DOHH2 (cell line): ENCODE data around the gene CMPK2.

Experiments
- H3F3A ChIP-seq: fragments of 200-600 bp; sonication (generic), shearing (Covaris generic); 2 replicates; pipeline ENCODE4 v1.6.0; 2016; ENCODE audit warnings: antibody characterized with exemption, mild to moderate bottlenecking; ENCODE audit not compliant: control insufficient read depth, insufficient read depth
- H3K27ac ChIP-seq: fragments of 200-600 bp; sonication (generic); 2 replicates; pipeline ENCODE4 v1.5.1; 2014; ENCODE audit warnings: low read depth, mild to moderate bottlenecking, low read length, moderate library complexity
- H3K27me3 ChIP-seq: fragments of 200-600 bp; sonication (generic); 2 replicates; pipeline ENCODE4 v1.6.1; 2014; ENCODE audit warnings: mild to moderate bottlenecking, low read length, mixed read lengths; ENCODE audit not compliant: control insufficient read depth
- H3K36me3 ChIP-seq: fragments of 200-600 bp; sonication (generic); 2 replicates; pipeline ENCODE4 v1.6.1; 2014; ENCODE audit warnings: mild to moderate bottlenecking, low read length, moderate library complexity, mixed read lengths; ENCODE audit not compliant: control insufficient read depth
- H3K4me1 ChIP-seq: fragments of 200-600 bp; sonication (generic); 2 replicates; pipeline ENCODE4 v1.6.1; 2014; ENCODE audit warnings: mild to moderate bottlenecking, low read length, mixed read lengths; ENCODE audit not compliant: control insufficient read depth
- H3K4me2 ChIP-seq: fragments of 200-600 bp; sonication (generic); 2 replicates; pipeline ENCODE4 v1.6.0; 2014; ENCODE audit warnings: mild to moderate bottlenecking, low read length, moderate library complexity
- H3K4me3 ChIP-seq: fragments of 200-600 bp; sonication (generic); 2 replicates; pipeline ENCODE4 v1.5.1; 2014; ENCODE audit warnings: mild to moderate bottlenecking, low read length, mixed read lengths
- H3K79me2 ChIP-seq: fragments of 200-600 bp; sonication (generic); 2 replicates; pipeline ENCODE4 v1.6.1; 2014; ENCODE audit warnings: mild to moderate bottlenecking, low read length, mixed read lengths; ENCODE audit not compliant: control insufficient read depth
- H3K9me2 ChIP-seq: fragments of 200-600 bp; sonication (generic); replicated peaks from 2 replicates; pipeline ENCODE4 v1.6.1; 2014; ENCODE audit warnings: mild to moderate bottlenecking, low read length, mixed read lengths; ENCODE audit not compliant: control insufficient read depth
- H3K9me3 ChIP-seq: fragments of 200-600 bp; sonication (generic); 2 replicates; pipeline ENCODE4 v1.6.1; 2014; ENCODE audit warnings: antibody characterized with exemption, low read length, mixed read lengths; ENCODE audit not compliant: control insufficient read depth, insufficient read depth
- H4K20me1 ChIP-seq: fragments of 200-600 bp; sonication (generic); 2 replicates; pipeline ENCODE4 v1.6.0; 2014; ENCODE audit warnings: low read depth, mild to moderate bottlenecking, antibody characterized with exemption, low read length, moderate library complexity; ENCODE audit not compliant: control insufficient read depth, insufficient read depth
- EZH2phosphoT487 ChIP-seq: fragments of 200-600 bp; sonication (generic); IDR thresholded peaks from 2 replicates; pipeline ENCODE4 v1.6.1; 2017; ENCODE audit warnings: borderline replicate concordance, mild to moderate bottlenecking, antibody characterized with exemption, low read length, moderate library complexity, mixed read lengths
- TF ChIP-seq, protein P1 (sequence below): fragments of 200-600 bp; sonication (generic); IDR thresholded peaks from one replicate; pipeline ENCODE4 v1.5.1; 2014; ENCODE audit warnings: antibody characterized with exemption, mild to moderate bottlenecking, low read depth, low read length; ENCODE audit not compliant: poor library complexity, severe bottlenecking

CMPK2 gene

DNA sequence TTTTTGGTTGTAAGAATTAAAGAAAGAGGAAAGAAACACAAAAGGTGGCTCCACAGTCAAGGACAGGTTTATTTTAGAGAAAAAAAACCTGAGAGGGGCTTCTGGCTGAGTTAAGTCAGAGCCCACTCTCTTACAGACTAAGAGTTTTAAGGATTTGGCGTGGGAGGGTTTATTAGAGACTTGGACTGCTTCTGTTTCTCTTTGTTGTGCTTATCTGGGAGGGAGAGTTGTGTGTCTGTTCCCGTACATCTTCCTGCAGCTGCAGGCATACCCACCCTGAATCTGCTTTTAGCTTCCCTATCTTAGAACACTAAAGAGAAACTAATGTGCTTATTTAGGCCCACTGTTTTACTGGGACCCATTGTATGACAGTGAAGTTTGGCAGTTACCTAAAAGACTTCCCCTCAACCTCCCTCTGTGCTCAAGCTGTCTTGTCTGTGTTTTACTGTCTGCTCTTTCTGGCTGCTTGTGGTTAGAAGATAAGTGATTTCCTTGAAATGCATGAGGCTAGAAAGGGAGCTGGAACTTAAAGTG is 14.6 kb upstream of the CMPK2 start:
- TF ChIP-seq, protein P1, sequence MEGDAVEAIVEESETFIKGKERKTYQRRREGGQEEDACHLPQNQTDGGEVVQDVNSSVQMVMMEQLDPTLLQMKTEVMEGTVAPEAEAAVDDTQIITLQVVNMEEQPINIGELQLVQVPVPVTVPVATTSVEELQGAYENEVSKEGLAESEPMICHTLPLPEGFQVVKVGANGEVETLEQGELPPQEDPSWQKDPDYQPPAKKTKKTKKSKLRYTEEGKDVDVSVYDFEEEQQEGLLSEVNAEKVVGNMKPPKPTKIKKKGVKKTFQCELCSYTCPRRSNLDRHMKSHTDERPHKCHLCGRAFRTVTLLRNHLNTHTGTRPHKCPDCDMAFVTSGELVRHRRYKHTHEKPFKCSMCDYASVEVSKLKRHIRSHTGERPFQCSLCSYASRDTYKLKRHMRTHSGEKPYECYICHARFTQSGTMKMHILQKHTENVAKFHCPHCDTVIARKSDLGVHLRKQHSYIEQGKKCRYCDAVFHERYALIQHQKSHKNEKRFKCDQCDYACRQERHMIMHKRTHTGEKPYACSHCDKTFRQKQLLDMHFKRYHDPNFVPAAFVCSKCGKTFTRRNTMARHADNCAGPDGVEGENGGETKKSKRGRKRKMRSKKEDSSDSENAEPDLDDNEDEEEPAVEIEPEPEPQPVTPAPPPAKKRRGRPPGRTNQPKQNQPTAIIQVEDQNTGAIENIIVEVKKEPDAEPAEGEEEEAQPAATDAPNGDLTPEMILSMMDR = no peak
- no peak for TF ChIP-seq EZH2phosphoT487
- peaks cover 10% of the 10 kb centered on the region for H3K4me1 ChIP-seq
- H3K4me2 ChIP-seq = no peak overlapping the region
- H3K27me3 ChIP-seq = peaks cover 3% of the 10 kb centered on the region; the same call in 1 of the 2 replicates
- no peaks in the 10 kb centered on the region for H3F3A ChIP-seq
- H3K79me2 ChIP-seq = no peaks in the 10 kb centered on the region
- no peaks in the 10 kb centered on the region for H3K36me3 ChIP-seq
- no peaks in the 10 kb centered on the region for H4K20me1 ChIP-seq
- peaks cover 5% of the 10 kb centered on the region; the same call in 1 of the 2 replicates for H3K9me3 ChIP-seq
- no peak overlapping the region for H3K4me3 ChIP-seq
- no peaks in the 10 kb centered on the region for H3K9me2 ChIP-seq
- H3K27ac ChIP-seq = no peak overlapping the region

DNA sequence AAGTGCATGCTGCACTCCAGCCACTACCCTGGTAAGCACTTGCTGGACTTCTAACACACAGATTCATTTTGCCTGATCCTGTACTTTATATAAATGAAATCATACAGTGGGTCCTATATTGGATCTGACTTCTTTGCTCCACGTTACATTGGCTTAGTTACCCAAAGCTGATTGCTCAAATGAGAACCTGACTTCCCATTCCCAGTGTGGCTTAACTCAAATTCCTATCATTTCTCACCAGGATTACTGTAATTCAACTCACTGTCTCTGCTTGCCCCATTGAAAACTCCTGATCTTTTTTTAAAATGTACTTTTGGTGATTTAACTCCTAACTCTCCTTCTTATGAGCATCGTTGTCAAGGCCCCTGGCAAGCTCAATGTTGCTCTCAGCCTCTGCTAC is 13.3 kb upstream of the CMPK2 start:
- Histone ChIP-seq H3K79me2 (no peaks in the 10 kb centered on the region), H3K27ac (no peak overlapping the region), H3K36me3 (no peaks in the 10 kb centered on the region), H3F3A (no peaks in the 10 kb centered on the region), H3K27me3 (peaks cover 3% of the 10 kb centered on the region; the same call in 1 of the 2 replicates), H3K9me3 (peaks cover 6% of the 10 kb centered on the region; the same call in 1 of the 2 replicates), H3K9me2 (no peaks in the 10 kb centered on the region), H3K4me2 (no peak overlapping the region), H3K4me1 (peaks cover 10% of the 10 kb centered on the region), H4K20me1 (no peaks in the 10 kb centered on the region), H3K4me3 (no peak overlapping the region)
- TF ChIP-seq, protein P1 = no peak
- TF ChIP-seq EZH2phosphoT487 = no peak

- Histone ChIP-seq H3K27me3 (peaks cover 3% of the 10 kb centered on the region; the same call in 1 of the 2 replicates), H3K9me3 (peaks cover 9% of the 10 kb centered on the region; the same call in 1 of the 2 replicates), H3F3A (no peaks in the 10 kb centered on the region), H3K79me2 (no peaks in the 10 kb centered on the region), H3K27ac (no peak overlapping the region), H3K36me3 (no peaks in the 10 kb centered on the region), H3K4me2 (no peak overlapping the region), H4K20me1 (no peaks in the 10 kb centered on the region), H3K4me1 (peaks cover 10% of the 10 kb centered on the region), H3K4me3 (no peak overlapping the region), H3K9me2 (no peaks in the 10 kb centered on the region)
- no peak for TF ChIP-seq EZH2phosphoT487
- TF ChIP-seq, protein P1 = no peak
Observed at GRCh38 chr2:6878549-6878948, 12.8 kb upstream of the CMPK2 start.
